ENCODE measurements around the gene TRERF1.

The TRERF1 gene, protein sequence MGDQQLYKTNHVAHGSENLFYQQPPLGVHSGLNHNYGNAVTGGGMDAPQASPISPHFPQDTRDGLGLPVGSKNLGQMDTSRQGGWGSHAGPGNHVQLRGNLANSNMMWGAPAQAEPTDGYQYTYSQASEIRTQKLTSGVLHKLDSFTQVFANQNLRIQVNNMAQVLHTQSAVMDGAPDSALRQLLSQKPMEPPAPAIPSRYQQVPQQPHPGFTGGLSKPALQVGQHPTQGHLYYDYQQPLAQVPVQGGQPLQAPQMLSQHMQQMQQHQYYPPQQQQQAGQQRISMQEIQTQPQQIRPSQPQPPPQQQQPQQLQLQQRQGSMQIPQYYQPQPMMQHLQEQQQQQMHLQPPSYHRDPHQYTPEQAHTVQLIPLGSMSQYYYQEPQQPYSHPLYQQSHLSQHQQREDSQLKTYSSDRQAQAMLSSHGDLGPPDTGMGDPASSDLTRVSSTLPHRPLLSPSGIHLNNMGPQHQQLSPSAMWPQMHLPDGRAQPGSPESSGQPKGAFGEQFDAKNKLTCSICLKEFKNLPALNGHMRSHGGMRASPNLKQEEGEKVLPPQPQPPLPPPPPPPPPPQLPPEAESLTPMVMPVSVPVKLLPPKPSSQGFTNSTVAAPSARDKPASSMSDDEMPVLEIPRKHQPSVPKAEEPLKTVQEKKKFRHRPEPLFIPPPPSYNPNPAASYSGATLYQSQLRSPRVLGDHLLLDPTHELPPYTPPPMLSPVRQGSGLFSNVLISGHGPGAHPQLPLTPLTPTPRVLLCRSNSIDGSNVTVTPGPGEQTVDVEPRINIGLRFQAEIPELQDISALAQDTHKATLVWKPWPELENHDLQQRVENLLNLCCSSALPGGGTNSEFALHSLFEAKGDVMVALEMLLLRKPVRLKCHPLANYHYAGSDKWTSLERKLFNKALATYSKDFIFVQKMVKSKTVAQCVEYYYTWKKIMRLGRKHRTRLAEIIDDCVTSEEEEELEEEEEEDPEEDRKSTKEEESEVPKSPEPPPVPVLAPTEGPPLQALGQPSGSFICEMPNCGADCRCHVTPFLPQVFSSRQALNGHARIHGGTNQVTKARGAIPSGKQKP (N-terminal part only)

DNA sequence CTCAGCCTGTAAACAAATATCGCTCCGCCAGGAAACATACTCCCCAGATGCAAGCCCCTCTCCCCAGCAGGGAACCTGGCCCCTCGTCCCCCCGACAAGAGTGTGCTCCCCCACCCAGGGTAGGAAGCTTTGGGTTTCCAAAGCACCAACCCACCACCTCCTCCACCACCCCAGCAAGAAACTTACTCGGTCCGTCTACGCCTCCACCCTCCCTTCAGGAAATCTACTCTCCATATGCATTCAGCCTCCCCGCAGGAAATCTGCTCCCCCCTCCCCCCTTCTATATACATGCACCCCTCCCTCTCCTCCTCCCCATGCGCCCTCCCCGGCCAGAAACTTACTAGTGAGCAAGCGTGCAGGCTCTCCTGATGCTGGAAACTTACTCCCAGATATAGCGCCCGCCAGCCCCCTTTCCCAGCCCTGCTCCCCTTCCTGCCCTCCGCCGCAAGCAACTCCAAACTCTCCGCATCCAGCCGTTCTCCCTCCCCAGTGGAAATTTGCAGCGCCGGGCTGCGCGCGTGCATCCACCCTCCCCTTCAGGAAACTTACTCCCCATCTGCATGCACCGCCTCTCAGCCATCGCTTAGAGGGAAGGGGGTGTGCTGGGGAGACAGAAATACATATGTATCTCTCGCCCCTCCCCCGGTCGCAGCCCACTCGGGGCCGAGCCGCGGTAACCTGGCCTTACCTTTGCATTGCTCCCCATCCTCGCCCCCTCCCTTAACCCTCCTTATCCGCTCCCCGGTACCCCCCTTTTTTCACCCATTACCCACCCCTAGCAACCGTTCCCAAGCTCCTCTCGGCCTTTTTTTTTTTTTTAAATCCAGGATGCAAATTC, at the start of gene TRERF1:
Gene TRERF1 (minus strand): TSS at position 594 of the 838 bp plus-strand sequence. CDS start 182,336 bp downstream, outside the sequence.
- peak within 1 kb of the TSS; percentile 60 for H3K4me3 ChIP-seq (ENCODE audit: low read depth, low read length)
- CTCF ChIA-PET: interaction anchor here (0.6 to 3.6 kb wide), 4 partner anchors 12 to 95 kb away, joined by 3 to 16 read pairs (median 3); no protein-coding TSS in a partner anchor
- H3K27ac ChIP-seq (ENCODE audit: extremely low read depth, low read depth, low read length): peak within 1 kb of the TSS; percentile 99
- no peaks in the 10 kb centered on the region for H3K9me3 ChIP-seq (ENCODE audit: control insufficient read depth, insufficient read depth, low read depth, low read length)
- H3K4me1 ChIP-seq (ENCODE audit: control insufficient read depth, insufficient read depth, low read length): peaks cover 26% of the 10 kb centered on the region
- POLR2A ChIA-PET: interaction anchor here (0.6 to 3.0 kb wide), 14 partner anchors 9 to 288 kb away, joined by 3 to 21 read pairs (median 6); partner anchors contain the start of gene UBR2
- H3K36me3 ChIP-seq (ENCODE audit: control insufficient read depth in 2 of 2, insufficient read depth in 1 of 2, low read length in 2 of 2): no peaks in the 10 kb centered on the region
- no peak for TF ChIP-seq OSR2 (tag by site-specific recombination; IDR thresholded peaks at IDR 0.05)
- TF ChIP-seq ZNF274 (IDR thresholded peaks at IDR 0.05; ENCODE audit: low read length): no peak
- TF ChIP-seq ZNF274 (tag by site-specific recombination; IDR thresholded peaks at IDR 0.05; ENCODE audit: borderline replicate concordance): no peak
- TF ChIP-seq, protein P1, sequence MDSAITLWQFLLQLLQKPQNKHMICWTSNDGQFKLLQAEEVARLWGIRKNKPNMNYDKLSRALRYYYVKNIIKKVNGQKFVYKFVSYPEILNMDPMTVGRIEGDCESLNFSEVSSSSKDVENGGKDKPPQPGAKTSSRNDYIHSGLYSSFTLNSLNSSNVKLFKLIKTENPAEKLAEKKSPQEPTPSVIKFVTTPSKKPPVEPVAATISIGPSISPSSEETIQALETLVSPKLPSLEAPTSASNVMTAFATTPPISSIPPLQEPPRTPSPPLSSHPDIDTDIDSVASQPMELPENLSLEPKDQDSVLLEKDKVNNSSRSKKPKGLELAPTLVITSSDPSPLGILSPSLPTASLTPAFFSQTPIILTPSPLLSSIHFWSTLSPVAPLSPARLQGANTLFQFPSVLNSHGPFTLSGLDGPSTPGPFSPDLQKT (IDR thresholded peaks at IDR 0.05; ENCODE audit: borderline replicate concordance, low read depth, low read length): no peak
- no peak for TF ChIP-seq TRIM28 (IDR thresholded peaks at IDR 0.05; ENCODE audit: borderline replicate concordance, low read length)
- TF ChIP-seq ZNF596 (tag by site-specific recombination; IDR thresholded peaks at IDR 0.05): no peak
- TF ChIP-seq ZNF548 (tag by site-specific recombination; IDR thresholded peaks at IDR 0.05): no peak
- TF ChIP-seq ZNF621 (tag by site-specific recombination; IDR thresholded peaks at IDR 0.05): no peak
- TF ChIP-seq, protein P2, sequence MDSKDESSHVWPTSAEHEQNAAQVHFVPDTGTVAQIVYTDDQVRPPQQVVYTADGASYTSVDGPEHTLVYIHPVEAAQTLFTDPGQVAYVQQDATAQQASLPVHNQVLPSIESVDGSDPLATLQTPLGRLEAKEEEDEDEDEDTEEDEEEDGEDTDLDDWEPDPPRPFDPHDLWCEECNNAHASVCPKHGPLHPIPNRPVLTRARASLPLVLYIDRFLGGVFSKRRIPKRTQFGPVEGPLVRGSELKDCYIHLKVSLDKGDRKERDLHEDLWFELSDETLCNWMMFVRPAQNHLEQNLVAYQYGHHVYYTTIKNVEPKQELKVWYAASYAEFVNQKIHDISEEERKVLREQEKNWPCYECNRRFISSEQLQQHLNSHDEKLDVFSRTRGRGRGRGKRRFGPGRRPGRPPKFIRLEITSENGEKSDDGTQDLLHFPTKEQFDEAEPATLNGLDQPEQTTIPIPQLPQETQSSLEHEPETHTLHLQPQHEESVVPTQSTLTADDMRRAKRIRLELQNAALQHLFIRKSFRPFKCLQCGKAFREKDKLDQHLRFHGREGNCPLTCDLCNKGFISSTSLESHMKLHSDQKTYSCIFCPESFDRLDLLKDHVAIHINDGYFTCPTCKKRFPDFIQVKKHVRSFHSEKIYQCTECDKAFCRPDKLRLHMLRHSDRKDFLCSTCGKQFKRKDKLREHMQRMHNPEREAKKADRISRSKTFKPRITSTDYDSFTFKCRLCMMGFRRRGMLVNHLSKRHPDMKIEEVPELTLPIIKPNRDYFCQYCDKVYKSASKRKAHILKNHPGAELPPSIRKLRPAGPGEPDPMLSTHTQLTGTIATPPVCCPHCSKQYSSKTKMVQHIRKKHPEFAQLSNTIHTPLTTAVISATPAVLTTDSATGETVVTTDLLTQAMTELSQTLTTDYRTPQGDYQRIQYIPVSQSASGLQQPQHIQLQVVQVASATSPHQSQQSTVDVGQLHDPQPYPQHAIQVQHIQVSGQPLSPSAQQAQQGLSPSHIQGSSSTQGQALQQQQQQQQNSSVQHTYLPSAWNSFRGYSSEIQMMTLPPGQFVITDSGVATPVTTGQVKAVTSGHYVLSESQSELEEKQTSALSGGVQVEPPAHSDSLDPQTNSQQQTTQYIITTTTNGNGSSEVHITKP (tag by site-specific recombination; IDR thresholded peaks at IDR 0.05): peak; percentile 78
- no peak for TF ChIP-seq ZNF16 (tag by site-specific recombination; IDR thresholded peaks at IDR 0.05; ENCODE audit: low read depth)
- no peak for TF ChIP-seq TCF7L2 (IDR thresholded peaks at IDR 0.05; ENCODE audit: borderline replicate concordance, low read depth, low read length)
- peak; percentile 63; the same call in 1 of the 2 replicates for TF ChIP-seq MZF1 (tag by site-specific recombination; IDR thresholded peaks at IDR 0.05; ENCODE audit: borderline replicate concordance)
- TF ChIP-seq ZNF211 (tag by site-specific recombination; IDR thresholded peaks at IDR 0.05; ENCODE audit: low read depth): no peak
- TF ChIP-seq, protein P3, sequence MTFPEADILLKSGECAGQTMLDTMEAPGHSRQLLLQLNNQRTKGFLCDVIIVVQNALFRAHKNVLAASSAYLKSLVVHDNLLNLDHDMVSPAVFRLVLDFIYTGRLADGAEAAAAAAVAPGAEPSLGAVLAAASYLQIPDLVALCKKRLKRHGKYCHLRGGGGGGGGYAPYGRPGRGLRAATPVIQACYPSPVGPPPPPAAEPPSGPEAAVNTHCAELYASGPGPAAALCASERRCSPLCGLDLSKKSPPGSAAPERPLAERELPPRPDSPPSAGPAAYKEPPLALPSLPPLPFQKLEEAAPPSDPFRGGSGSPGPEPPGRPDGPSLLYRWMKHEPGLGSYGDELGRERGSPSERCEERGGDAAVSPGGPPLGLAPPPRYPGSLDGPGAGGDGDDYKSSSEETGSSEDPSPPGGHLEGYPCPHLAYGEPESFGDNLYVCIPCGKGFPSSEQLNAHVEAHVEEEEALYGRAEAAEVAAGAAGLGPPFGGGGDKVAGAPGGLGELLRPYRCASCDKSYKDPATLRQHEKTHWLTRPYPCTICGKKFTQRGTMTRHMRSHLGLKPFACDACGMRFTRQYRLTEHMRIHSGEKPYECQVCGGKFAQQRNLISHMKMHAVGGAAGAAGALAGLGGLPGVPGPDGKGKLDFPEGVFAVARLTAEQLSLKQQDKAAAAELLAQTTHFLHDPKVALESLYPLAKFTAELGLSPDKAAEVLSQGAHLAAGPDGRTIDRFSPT (tag by site-specific recombination; IDR thresholded peaks at IDR 0.05): no peak
- TF ChIP-seq ZNF121 (tag by site-specific recombination; IDR thresholded peaks at IDR 0.05): no peak
- no peak for TF ChIP-seq ZNF791 (tag by site-specific recombination; IDR thresholded peaks at IDR 0.05)
- TF ChIP-seq, protein P4, sequence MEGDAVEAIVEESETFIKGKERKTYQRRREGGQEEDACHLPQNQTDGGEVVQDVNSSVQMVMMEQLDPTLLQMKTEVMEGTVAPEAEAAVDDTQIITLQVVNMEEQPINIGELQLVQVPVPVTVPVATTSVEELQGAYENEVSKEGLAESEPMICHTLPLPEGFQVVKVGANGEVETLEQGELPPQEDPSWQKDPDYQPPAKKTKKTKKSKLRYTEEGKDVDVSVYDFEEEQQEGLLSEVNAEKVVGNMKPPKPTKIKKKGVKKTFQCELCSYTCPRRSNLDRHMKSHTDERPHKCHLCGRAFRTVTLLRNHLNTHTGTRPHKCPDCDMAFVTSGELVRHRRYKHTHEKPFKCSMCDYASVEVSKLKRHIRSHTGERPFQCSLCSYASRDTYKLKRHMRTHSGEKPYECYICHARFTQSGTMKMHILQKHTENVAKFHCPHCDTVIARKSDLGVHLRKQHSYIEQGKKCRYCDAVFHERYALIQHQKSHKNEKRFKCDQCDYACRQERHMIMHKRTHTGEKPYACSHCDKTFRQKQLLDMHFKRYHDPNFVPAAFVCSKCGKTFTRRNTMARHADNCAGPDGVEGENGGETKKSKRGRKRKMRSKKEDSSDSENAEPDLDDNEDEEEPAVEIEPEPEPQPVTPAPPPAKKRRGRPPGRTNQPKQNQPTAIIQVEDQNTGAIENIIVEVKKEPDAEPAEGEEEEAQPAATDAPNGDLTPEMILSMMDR (tag by site-specific recombination; IDR thresholded peaks at IDR 0.05): peak; percentile 15
- TF ChIP-seq, protein P5, sequence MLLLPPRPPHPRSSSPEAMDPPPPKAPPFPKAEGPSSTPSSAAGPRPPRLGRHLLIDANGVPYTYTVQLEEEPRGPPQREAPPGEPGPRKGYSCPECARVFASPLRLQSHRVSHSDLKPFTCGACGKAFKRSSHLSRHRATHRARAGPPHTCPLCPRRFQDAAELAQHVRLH (tag by site-specific recombination; IDR thresholded peaks at IDR 0.05): 0 out of 2 replicates have a peak, but pooled peaks have one; percentile 28
- no peak for TF ChIP-seq ZNF626 (tag by site-specific recombination; IDR thresholded peaks at IDR 0.05)
- TF ChIP-seq, protein P6, sequence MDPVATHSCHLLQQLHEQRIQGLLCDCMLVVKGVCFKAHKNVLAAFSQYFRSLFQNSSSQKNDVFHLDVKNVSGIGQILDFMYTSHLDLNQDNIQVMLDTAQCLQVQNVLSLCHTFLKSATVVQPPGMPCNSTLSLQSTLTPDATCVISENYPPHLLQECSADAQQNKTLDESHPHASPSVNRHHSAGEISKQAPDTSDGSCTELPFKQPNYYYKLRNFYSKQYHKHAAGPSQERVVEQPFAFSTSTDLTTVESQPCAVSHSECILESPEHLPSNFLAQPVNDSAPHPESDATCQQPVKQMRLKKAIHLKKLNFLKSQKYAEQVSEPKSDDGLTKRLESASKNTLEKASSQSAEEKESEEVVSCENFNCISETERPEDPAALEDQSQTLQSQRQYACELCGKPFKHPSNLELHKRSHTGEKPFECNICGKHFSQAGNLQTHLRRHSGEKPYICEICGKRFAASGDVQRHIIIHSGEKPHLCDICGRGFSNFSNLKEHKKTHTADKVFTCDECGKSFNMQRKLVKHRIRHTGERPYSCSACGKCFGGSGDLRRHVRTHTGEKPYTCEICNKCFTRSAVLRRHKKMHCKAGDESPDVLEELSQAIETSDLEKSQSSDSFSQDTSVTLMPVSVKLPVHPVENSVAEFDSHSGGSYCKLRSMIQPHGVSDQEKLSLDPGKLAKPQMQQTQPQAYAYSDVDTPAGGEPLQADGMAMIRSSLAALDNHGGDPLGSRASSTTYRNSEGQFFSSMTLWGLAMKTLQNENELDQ (tag by site-specific recombination; IDR thresholded peaks at IDR 0.05; ENCODE audit: low read depth): no peak
- no peak; the same call in 1 of the 2 replicates for TF ChIP-seq ZSCAN23 (tag by site-specific recombination; IDR thresholded peaks at IDR 0.05)
